ENCODE measurements around the gene LIPF. TPM values are rescaled to one million over a fixed set of nuclear protein-coding genes. Genes with fewer than 3 reads are reported as not detected.
A peak's percentile ranks its signal among the peaks of the same experiment; 100 is the strongest.

The LIPF gene, protein sequence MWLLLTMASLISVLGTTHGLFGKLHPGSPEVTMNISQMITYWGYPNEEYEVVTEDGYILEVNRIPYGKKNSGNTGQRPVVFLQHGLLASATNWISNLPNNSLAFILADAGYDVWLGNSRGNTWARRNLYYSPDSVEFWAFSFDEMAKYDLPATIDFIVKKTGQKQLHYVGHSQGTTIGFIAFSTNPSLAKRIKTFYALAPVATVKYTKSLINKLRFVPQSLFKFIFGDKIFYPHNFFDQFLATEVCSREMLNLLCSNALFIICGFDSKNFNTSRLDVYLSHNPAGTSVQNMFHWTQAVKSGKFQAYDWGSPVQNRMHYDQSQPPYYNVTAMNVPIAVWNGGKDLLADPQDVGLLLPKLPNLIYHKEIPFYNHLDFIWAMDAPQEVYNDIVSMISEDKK
- total RNA-seq: not detected
- under 1 TPM in 2 of 8 donors, not detected in 6; 0.16 to 0.79 TPM for polyA plus RNA-seq (ENCODE audit: insufficient read depth in 1 of 8, insufficient read length in 8 of 8, low replicate concordance in 1 of 8)
- long read RNA-seq, donor 1: 0 reads
- long read RNA-seq, donor 2: 0 reads
- long read RNA-seq, donor 3: 0 reads
- long read RNA-seq, donor 4: 0 reads
- long read RNA-seq, donor 5: 0 reads
- long read RNA-seq, donor 6: 0 reads
- long read RNA-seq, donor 7: 0 reads
- long read RNA-seq, donor 8, partial matches to known transcripts: 0 of 1 reads
- long read RNA-seq, donor 8, other reads (novel, unspliced or antisense): 0 of 1 reads
- long read RNA-seq, donor 9: 0 reads
- long read RNA-seq, donor 10: 0 reads
- long read RNA-seq, donor 11: 0 reads

DNA sequence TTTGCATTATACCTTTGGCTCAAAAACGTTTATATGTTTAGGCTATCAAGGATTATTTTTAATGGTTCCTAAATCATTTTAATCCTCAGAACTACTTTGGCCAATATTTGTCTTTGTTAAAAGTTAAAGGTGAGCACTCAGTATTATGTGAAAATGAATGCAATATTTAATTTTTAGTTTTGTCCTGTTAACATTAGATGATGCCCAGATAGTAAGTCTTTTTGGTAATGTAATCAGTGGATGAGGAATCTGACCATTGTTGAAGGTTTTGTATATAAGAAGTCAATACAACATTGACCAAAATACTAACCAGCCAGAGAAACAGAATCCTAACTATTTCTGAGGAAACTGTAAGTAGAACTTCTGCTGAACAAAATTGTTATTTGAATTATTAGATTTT, at the start of gene LIPF:
TSS of gene LIPF (plus strand) at position 301 of the 400 bp plus-strand sequence. CDS start 2,856 bp downstream, outside the sequence.
- Histone ChIP-seq H3K27me3 (ENCODE audit: control insufficient read depth, insufficient read depth, low read length) (no peaks in the 10 kb centered on the region), H3K4me3 (ENCODE audit: low read length) (no peak within 1 kb of the TSS), H3K27ac (ENCODE audit: low read length) (no peak within 1 kb of the TSS), H3K4me1 (ENCODE audit: control insufficient read depth, insufficient read depth, low read length) (no peaks in the 10 kb centered on the region), H3K36me3 (ENCODE audit: control insufficient read depth, insufficient read depth, low read length) (no peaks in the 10 kb centered on the region), H3K9me3 (replicated peaks; ENCODE audit: control insufficient read depth, low read depth, low read length) (no peaks in the 10 kb centered on the region)
- DNase-seq: no peak
- WGBS (ENCODE audit: insufficient coverage): no CpG with 5 or more reads among the region's 1 CpG

DNA sequence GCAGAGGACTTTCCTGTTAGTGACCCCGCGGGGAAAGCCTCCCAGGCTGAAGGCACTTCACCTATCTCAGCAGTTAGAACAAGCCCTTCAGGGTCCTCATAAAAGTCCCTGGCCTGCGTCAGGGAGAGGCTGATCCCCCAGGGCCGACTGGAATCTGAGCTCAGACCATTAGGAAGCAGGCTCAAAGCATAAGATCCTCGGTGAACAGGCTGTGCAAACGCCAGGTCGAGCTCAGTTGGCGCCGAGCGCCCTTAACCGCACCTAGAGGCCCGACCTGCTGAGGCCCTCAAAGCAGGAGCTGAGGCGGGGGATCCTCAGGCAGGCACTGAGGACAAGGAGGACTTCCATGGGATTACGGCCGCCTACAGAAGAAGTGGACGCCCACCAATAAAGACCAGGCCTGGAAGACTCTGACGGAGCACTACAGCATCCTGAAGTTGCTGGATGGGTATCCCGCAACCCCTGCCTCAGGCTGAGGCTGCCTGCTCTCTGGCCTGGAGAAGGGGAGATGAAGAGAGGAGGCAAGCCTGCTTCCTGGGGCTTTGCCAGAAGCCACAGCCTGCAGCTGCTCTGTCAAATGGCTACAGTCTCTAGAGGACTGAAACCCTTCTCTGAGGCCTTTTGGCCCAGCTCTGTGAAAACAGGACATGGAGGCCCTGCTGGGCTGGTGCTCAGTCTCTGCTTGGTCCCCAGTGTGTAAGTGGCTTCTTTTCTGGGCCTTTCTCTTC, 47.8 kb upstream of the LIPF start:
- H3K27ac ChIP-seq (ENCODE audit: low read length): no peak overlapping the region
- no peaks in the 10 kb centered on the region for H3K9me3 ChIP-seq (replicated peaks; ENCODE audit: control insufficient read depth, low read depth, low read length)
- H3K27me3 ChIP-seq (ENCODE audit: control insufficient read depth, insufficient read depth, low read length): no peaks in the 10 kb centered on the region
- 83% methylated on average over 17 of the region's 18 CpGs for WGBS (ENCODE audit: insufficient coverage)
- no peak overlapping the region for H3K4me3 ChIP-seq (ENCODE audit: low read length)
- H3K36me3 ChIP-seq (ENCODE audit: control insufficient read depth, insufficient read depth, low read length): no peaks in the 10 kb centered on the region
- DNase-seq: peak; percentile 68
- H3K4me1 ChIP-seq (ENCODE audit: control insufficient read depth, insufficient read depth, low read length): peaks cover 6% of the 10 kb centered on the region

DNA sequence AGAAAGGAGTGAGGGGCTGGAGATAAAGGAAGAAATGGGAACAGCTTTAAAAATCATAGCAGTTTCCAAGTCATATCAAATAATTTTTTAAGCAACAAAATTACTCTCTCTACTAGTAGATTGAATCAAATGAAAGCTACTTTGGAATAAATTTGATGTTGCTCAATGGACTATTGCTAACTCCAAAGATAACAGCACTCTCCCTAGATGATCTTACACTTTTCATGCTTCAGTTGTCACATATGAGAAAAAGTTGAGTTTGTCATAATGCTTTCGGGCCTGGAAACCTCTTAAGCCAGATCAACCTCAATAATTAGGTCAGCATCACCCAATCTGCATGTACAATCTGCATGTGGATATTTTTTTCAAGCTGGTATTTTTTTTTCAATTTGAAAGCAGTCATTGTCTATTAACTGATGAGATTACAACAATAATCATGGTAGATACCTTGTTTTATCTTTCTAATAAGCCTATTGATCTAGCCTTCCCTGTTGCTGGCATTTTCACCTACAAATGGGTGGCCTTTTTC, 46.4 kb upstream of the LIPF start:
- no peaks in the 10 kb centered on the region for H3K9me3 ChIP-seq (replicated peaks; ENCODE audit: control insufficient read depth, low read depth, low read length)

DNA sequence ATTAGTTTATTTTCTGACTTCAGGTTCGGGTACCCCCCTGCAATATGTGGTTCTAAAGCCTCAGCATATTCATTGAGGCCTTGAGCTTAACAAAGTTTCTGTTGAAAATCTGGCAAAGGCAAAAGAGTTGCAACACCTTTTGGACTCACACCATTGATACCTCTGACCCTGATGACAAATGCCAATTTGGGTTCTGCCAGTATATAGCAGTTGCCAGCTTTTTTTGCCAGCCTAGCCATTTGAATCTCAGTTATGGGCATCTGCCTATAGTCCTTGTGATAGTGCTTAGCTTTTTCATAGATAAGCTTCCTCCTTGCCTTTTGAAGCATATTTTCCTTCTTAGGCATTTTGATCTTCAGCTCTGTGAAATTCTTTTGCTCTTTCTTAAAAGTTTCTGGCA, 45.7 kb upstream of the LIPF start:
- Histone ChIP-seq H3K4me3 (ENCODE audit: low read length) (no peak overlapping the region), H3K9me3 (replicated peaks; ENCODE audit: control insufficient read depth, low read depth, low read length) (no peaks in the 10 kb centered on the region), H3K36me3 (ENCODE audit: control insufficient read depth, insufficient read depth, low read length) (no peaks in the 10 kb centered on the region), H3K27ac (ENCODE audit: low read length) (no peak overlapping the region), H3K27me3 (ENCODE audit: control insufficient read depth, insufficient read depth, low read length) (no peaks in the 10 kb centered on the region), H3K4me1 (ENCODE audit: control insufficient read depth, insufficient read depth, low read length) (peaks cover 6% of the 10 kb centered on the region)
- 60% methylated on average over 1 of the region's 1 CpG for WGBS (ENCODE audit: insufficient coverage)
- no peak for DNase-seq

More for the DNA sequence above, 46.4 kb upstream of the LIPF start:
- H3K27ac ChIP-seq (ENCODE audit: low read length): no peak overlapping the region
- DNase-seq: no peak
- H3K4me3 ChIP-seq (ENCODE audit: low read length): no peak overlapping the region
- H3K27me3 ChIP-seq (ENCODE audit: control insufficient read depth, insufficient read depth, low read length): no peaks in the 10 kb centered on the region
- WGBS (ENCODE audit: insufficient coverage): no CpG with 5 or more reads among the region's 1 CpG
- no peaks in the 10 kb centered on the region for H3K36me3 ChIP-seq (ENCODE audit: control insufficient read depth, insufficient read depth, low read length)
- peaks cover 6% of the 10 kb centered on the region for H3K4me1 ChIP-seq (ENCODE audit: control insufficient read depth, insufficient read depth, low read length)

DNA sequence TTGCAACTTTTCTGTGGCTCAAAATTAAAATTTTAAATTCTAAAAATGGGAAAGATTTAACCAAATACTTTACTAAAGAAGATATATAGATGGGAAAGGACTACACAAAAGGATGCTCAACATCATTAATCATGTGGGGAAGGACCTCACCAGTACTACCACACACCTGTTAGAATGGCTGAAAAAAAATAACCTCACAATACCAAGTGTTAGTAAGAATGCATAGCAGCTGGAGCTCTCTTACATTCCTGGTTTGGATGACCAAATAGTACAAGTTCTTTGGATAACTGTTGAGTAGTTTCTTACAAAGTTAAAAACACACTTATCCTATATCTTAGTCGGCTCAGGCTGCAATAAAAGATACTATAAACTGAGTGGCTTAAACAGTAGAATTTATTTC, 43.8 kb upstream of the LIPF start:
- Histone ChIP-seq H3K9me3 (replicated peaks; ENCODE audit: control insufficient read depth, low read depth, low read length) (no peaks in the 10 kb centered on the region), H3K36me3 (ENCODE audit: control insufficient read depth, insufficient read depth, low read length) (no peaks in the 10 kb centered on the region), H3K27ac (ENCODE audit: low read length) (no peak overlapping the region), H3K27me3 (ENCODE audit: control insufficient read depth, insufficient read depth, low read length) (no peaks in the 10 kb centered on the region), H3K4me3 (ENCODE audit: low read length) (no peak overlapping the region), H3K4me1 (ENCODE audit: control insufficient read depth, insufficient read depth, low read length) (peaks cover 6% of the 10 kb centered on the region)
- no CpG with 5 or more reads among the region's 1 CpG for WGBS (ENCODE audit: insufficient coverage)
- DNase-seq: no peak

DNA sequence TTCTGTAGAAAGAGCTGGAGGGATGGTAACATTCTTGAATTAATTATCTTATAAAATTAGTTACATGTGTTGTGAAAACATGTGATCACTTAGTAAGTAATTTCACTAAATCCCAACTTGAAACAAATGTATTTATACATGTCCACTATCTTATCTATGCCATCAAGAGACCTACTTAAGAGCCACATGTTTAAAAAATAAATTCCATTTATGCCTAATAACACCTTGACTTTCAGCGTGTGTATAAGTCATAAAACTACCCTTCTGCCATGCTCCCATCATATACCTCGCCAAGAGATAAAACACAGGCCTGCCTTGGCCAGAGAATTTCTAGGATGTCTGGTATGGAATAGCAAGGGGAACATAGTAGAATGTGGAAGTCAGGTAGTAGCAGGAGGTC, 40.4 kb upstream of the LIPF start:
- Histone ChIP-seq H3K9me3 (replicated peaks; ENCODE audit: control insufficient read depth, low read depth, low read length) (no peaks in the 10 kb centered on the region), H3K36me3 (ENCODE audit: control insufficient read depth, insufficient read depth, low read length) (no peaks in the 10 kb centered on the region), H3K4me1 (ENCODE audit: control insufficient read depth, insufficient read depth, low read length) (no peaks in the 10 kb centered on the region), H3K27ac (ENCODE audit: low read length) (no peak overlapping the region), H3K27me3 (ENCODE audit: control insufficient read depth, insufficient read depth, low read length) (no peaks in the 10 kb centered on the region), H3K4me3 (ENCODE audit: low read length) (no peak overlapping the region)
- no CpG with 5 or more reads among the region's 2 CpGs for WGBS (ENCODE audit: insufficient coverage)
- no peak for DNase-seq

DNA sequence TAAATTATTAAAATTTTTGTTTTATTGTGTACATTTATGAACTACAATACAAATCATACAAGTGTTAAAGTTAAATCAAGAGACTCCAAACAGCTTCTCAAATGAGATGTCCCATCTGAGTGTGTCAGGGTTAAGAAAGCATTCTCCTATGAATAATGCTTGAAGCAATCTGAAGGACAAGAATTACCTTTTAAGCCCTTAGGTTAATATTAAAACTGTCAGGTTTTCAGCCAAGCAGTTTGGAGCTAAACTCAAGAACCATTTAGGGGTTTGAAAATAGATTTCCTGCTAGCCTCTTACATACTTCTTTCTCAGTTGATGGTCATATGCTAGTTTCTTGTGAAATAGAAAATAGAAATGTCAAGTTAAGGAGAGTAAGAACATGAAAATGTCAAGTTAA, 39.4 kb upstream of the LIPF start:
- Histone ChIP-seq H3K4me3 (ENCODE audit: low read length) (no peak overlapping the region), H3K9me3 (replicated peaks; ENCODE audit: control insufficient read depth, low read depth, low read length) (no peaks in the 10 kb centered on the region), H3K27me3 (ENCODE audit: control insufficient read depth, insufficient read depth, low read length) (no peaks in the 10 kb centered on the region), H3K27ac (ENCODE audit: low read length) (no peak overlapping the region), H3K36me3 (ENCODE audit: control insufficient read depth, insufficient read depth, low read length) (no peaks in the 10 kb centered on the region), H3K4me1 (ENCODE audit: control insufficient read depth, insufficient read depth, low read length) (no peaks in the 10 kb centered on the region)
- DNase-seq: no peak

DNA sequence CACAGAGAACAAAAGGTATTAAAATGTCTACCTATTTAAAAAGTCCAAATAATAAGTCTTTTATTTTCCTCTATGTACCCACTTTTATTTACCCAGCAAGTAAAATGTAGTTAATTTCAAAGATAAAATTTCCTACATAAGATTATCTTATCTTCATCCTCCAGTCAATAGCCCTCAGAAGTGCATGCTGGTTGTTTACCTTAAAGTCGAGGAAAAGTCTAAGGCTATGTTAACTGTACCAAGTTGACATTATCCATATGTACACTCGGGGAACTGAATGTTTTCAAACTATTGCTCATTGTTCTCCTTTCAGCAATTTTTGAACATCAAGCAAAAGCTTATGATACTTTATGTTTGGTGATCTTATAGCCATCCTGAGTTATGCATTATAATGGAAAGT, 24.1 kb upstream of the LIPF start:
- WGBS (ENCODE audit: insufficient coverage): no CpG with 5 or more reads among the region's 2 CpGs
- DNase-seq: no peak

DNA sequence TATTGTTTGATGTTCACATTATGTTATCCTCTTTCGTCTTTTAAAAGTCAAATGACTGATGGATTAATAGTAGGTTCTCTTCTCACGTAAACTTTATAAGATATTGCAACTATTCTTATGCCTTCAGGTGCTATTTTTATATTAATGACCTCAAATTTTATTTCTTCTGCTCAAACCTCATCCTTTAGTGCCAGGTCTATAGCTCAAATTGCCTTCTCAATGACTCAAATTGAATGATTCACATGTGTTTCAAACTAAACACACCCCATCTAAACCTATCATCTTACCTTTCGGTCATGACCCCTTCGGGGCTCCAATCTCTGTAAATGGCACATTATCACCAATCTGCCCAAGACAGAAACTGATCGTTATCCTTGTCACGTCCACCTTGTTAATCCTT, 22.0 kb upstream of the LIPF start:
- Histone ChIP-seq H3K27ac (ENCODE audit: low read length) (no peak overlapping the region), H3K36me3 (ENCODE audit: control insufficient read depth, insufficient read depth, low read length) (no peaks in the 10 kb centered on the region), H3K4me3 (ENCODE audit: low read length) (no peak overlapping the region), H3K4me1 (ENCODE audit: control insufficient read depth, insufficient read depth, low read length) (no peaks in the 10 kb centered on the region), H3K27me3 (ENCODE audit: control insufficient read depth, insufficient read depth, low read length) (no peaks in the 10 kb centered on the region), H3K9me3 (replicated peaks; ENCODE audit: control insufficient read depth, low read depth, low read length) (peaks cover 5% of the 10 kb centered on the region)
- DNase-seq: no peak
- WGBS (ENCODE audit: insufficient coverage): 32% methylated on average over 3 of the region's 6 CpGs

More for the DNA sequence above, 24.1 kb upstream of the LIPF start:
- H3K4me1 ChIP-seq (ENCODE audit: control insufficient read depth, insufficient read depth, low read length): no peaks in the 10 kb centered on the region
- no peaks in the 10 kb centered on the region for H3K27me3 ChIP-seq (ENCODE audit: control insufficient read depth, insufficient read depth, low read length)
- peaks cover 5% of the 10 kb centered on the region for H3K9me3 ChIP-seq (replicated peaks; ENCODE audit: control insufficient read depth, low read depth, low read length)
- no peak overlapping the region for H3K27ac ChIP-seq (ENCODE audit: low read length)
- H3K4me3 ChIP-seq (ENCODE audit: low read length): no peak overlapping the region
- no peaks in the 10 kb centered on the region for H3K36me3 ChIP-seq (ENCODE audit: control insufficient read depth, insufficient read depth, low read length)

DNA sequence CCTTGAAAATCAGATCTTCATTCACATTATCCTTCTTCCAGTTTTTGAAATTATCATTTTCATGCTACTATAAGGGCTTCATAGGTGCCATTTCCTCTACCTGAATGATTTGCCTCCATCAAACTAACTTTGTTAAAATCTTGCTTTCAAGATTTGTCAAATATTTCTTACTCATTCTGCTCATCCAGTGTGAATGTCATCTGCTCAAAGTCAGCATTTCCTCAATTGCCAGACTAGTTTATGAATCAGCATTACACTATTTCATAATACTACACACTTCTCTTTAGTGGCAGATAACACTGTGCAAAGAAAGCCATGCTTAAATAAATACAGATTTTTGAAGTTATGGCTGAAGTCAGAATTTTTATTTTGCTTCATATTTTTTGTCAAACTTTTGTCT, 21.3 kb upstream of the LIPF start:
- H3K9me3 ChIP-seq (replicated peaks; ENCODE audit: control insufficient read depth, low read depth, low read length): no peaks in the 10 kb centered on the region
- H3K4me3 ChIP-seq (ENCODE audit: low read length): no peak overlapping the region
- no peak overlapping the region for H3K27ac ChIP-seq (ENCODE audit: low read length)

More for the DNA sequence above, 21.3 kb upstream of the LIPF start:
- peak; percentile 6 for DNase-seq
- H3K36me3 ChIP-seq (ENCODE audit: control insufficient read depth, insufficient read depth, low read length): no peaks in the 10 kb centered on the region
- no peaks in the 10 kb centered on the region for H3K4me1 ChIP-seq (ENCODE audit: control insufficient read depth, insufficient read depth, low read length)
- H3K27me3 ChIP-seq (ENCODE audit: control insufficient read depth, insufficient read depth, low read length): no peaks in the 10 kb centered on the region
